Skeletal muscle satellite cell (primary cell): ENCODE results near the gene CACNB4.

ENCODE experiments used
- H3K27me3 ChIP-seq: 2 replicates; pipeline ENCODE4 v1.7.0; 2013; ENCODE audit warnings: low read length; ENCODE audit not compliant: control insufficient read depth, insufficient read depth
- H3K36me3 ChIP-seq: 2 replicates; pipeline ENCODE4 v1.7.0; 2013; ENCODE audit warnings: mild to moderate bottlenecking, control low read depth, low read length; ENCODE audit not compliant: insufficient read depth
- H3K4me1 ChIP-seq: 2 replicates; pipeline ENCODE4 v1.7.0; 2013; ENCODE audit warnings: low read length; ENCODE audit not compliant: control insufficient read depth, insufficient read depth
- H3K4me2 ChIP-seq: 2 replicates; pipeline ENCODE4 v1.7.0; 2013; ENCODE audit warnings: mild to moderate bottlenecking, low read length
- H3K4me3 ChIP-seq: 2 replicates; pipeline ENCODE4 v1.7.0; 2013; ENCODE audit warnings: low read length
- H3K9ac ChIP-seq: 2 replicates; pipeline ENCODE4 v1.7.0; 2013; ENCODE audit warnings: mild to moderate bottlenecking, low read depth, low read length, moderate library complexity
- H3K9me3 ChIP-seq: replicated peaks from 2 replicates; pipeline ENCODE4 v1.7.0; 2013; ENCODE audit warnings: mild to moderate bottlenecking, control low read depth, low read length

CACNB4 gene

DNA sequence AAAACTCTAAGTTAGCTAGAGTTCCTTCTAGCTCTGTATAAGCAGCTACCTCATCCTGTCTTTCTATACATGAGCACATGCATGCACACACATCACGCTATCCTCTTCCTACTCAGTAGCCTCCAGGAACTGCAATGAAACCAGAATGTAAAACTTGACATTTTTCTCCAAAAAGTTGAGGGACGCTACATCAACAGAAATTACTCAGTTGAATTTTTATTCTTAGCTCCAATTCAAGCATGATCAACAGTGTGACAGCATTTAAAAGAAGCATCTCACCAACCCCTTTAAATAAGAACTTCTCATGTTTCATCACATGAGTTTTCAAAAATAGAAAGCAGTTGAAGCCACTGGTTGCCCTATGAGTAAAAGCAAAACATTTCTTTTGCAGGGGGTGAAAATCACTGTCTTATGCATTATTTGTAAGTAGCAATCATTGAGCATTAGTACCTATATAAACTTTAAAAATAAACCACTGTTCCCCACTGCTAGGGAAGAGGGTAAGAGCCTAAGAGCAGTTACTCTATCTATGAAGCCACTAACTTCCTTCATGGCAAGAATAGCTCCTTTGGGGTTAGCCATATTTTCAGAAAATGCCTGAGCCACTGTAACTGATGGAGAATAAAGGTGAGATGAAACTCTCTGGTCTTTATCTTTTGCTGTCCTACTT lies 192.7 kb downstream of the CACNB4 start:
- Histone ChIP-seq H3K9me3 (no peaks in the 10 kb centered on the region), H3K4me3 (no peak overlapping the region), H3K4me1 (no peaks in the 10 kb centered on the region), H3K36me3 (no peaks in the 10 kb centered on the region), H3K9ac (no peak overlapping the region), H3K27me3 (no peaks in the 10 kb centered on the region), H3K4me2 (no peak overlapping the region)

- H3K4me2 ChIP-seq = no peak overlapping the region
- no peaks in the 10 kb centered on the region for H3K4me1 ChIP-seq
Observed at GRCh38 chr2:151904807-151905206, 194.0 kb downstream of the CACNB4 start.

DNA sequence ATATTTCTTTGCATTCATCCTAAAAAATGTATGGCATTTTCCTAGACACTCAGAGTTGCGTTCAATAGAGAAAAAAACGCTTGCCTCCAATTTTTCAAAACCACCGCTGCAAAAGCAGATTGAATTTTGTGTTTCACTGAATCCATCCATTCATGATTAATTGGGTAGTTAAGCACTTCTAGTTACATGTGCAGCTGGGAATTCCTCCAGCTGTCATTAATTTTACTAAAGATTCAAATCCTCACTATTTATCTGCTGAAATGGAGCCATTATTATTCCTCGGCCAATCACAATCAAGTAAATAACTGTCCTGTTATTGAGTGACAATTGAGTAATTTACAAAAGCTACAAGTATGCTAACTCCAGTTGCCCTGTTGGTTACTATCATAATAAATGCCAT lies 194.8 kb downstream of the CACNB4 start:
- no peak overlapping the region for H3K9ac ChIP-seq
- H3K27me3 ChIP-seq = peaks cover 11% of the 10 kb centered on the region
- no peak overlapping the region for H3K4me2 ChIP-seq
- H3K9me3 ChIP-seq = no peaks in the 10 kb centered on the region
- no peaks in the 10 kb centered on the region for H3K36me3 ChIP-seq
- H3K4me1 ChIP-seq = no peaks in the 10 kb centered on the region
- H3K4me3 ChIP-seq = no peak overlapping the region

More at GRCh38 chr2:151904807-151905206, 194.0 kb downstream of the CACNB4 start:
- no peak overlapping the region for H3K9ac ChIP-seq
- H3K36me3 ChIP-seq = no peaks in the 10 kb centered on the region
- H3K9me3 ChIP-seq = no peaks in the 10 kb centered on the region
- H3K4me3 ChIP-seq = no peak overlapping the region
- peaks cover 5% of the 10 kb centered on the region for H3K27me3 ChIP-seq

DNA sequence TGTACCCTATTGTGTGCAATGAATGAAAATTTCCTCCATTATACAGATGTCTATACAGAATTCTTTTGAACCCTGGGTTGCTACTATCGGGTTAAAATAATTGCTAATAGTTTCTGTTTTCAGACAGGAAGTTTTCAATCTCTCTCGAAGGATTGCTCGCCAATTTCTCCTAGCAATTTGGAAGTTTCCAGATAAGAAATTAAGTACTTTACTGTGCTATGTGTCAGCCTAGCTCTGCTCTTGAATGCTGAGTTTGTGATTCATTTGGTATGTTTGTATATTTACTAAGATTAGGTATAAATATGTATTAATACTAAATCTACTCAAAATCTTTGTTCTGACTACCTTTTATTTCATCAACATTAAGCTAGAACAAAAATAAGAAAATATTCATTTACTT lies 196.0 kb downstream of the CACNB4 start:
- Histone ChIP-seq H3K4me2 (no peak overlapping the region), H3K27me3 (peaks cover 16% of the 10 kb centered on the region), H3K4me3 (no peak overlapping the region), H3K36me3 (no peaks in the 10 kb centered on the region), H3K9me3 (no peaks in the 10 kb centered on the region), H3K9ac (no peak overlapping the region), H3K4me1 (no peaks in the 10 kb centered on the region)

DNA sequence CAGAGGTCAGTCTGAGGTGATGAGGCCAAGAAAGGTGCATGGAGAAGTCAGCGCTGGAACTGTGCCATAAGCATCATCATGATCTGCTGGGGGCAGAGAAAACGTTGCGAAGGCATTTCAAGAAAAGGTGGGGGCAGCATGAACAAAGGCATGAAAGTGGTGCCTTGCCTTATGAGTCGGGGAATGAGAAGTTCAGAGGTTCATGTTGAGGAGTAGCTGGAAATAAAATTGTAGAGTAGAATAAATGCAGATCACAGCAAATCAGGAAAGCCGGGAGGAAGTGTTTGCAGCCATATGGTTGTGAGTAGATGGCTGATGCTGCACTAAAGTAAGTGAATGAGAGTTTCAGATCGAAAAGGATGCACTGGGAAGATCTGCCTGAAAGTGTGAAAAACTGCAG lies 198.5 kb downstream of the CACNB4 start:
- H3K4me3 ChIP-seq = no peak overlapping the region
- H3K9ac ChIP-seq = no peak overlapping the region
- H3K9me3 ChIP-seq = no peaks in the 10 kb centered on the region
- H3K27me3 ChIP-seq = peaks cover 16% of the 10 kb centered on the region
- no peaks in the 10 kb centered on the region for H3K36me3 ChIP-seq
- H3K4me2 ChIP-seq = no peak overlapping the region
- no peaks in the 10 kb centered on the region for H3K4me1 ChIP-seq

- H3K4me1 ChIP-seq = no peaks in the 10 kb centered on the region
- peaks cover 3% of the 10 kb centered on the region for H3K9me3 ChIP-seq
- H3K9ac ChIP-seq = no peak overlapping the region
- no peak overlapping the region for H3K4me2 ChIP-seq
- H3K27me3 ChIP-seq = peaks cover 16% of the 10 kb centered on the region
- H3K36me3 ChIP-seq = no peaks in the 10 kb centered on the region
- no peak overlapping the region for H3K4me3 ChIP-seq
Observed at GRCh38 chr2:151899156-151899555, 199.7 kb downstream of the CACNB4 start.

GRCh38 chr2:151891566-151892194 lies 207.2 kb downstream of the CACNB4 start:
- Histone ChIP-seq H3K4me1 (no peaks in the 10 kb centered on the region), H3K4me3 (no peak overlapping the region), H3K9ac (no peak overlapping the region), H3K36me3 (no peaks in the 10 kb centered on the region), H3K9me3 (peaks cover 3% of the 10 kb centered on the region), H3K27me3 (peaks cover 3% of the 10 kb centered on the region), H3K4me2 (peak overlapping the region; percentile 24)

DNA sequence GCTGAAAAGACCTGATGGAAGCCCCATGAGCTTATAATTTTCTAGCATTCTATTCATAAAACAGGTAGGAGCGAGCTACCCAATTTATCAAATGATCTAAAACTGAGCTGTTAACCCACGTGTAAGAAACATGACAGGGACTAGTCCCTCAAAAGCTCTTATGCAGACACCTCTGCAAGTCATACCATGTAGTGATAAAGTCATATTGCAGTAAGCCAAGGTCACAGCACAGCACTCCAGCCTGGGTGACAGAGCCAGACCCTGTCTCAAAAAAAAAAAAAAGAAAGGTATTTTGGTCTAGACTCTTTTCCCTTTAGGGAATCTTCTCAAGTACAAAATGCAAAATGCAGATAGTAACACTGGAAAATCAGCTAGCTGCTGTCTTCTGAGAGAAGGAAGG lies 211.7 kb downstream of the CACNB4 start:
- H3K36me3 ChIP-seq = no peaks in the 10 kb centered on the region
- H3K27me3 ChIP-seq = peaks cover 3% of the 10 kb centered on the region
- H3K4me3 ChIP-seq = no peak overlapping the region
- H3K9me3 ChIP-seq = no peaks in the 10 kb centered on the region
- no peak overlapping the region for H3K4me2 ChIP-seq
- H3K4me1 ChIP-seq = no peaks in the 10 kb centered on the region
- no peak overlapping the region for H3K9ac ChIP-seq

GRCh38 chr2:151886241-151886640 lies 212.6 kb downstream of the CACNB4 start:
- H3K9me3 ChIP-seq = no peaks in the 10 kb centered on the region
- no peaks in the 10 kb centered on the region for H3K27me3 ChIP-seq
- H3K9ac ChIP-seq = no peak overlapping the region
- H3K4me3 ChIP-seq = no peak overlapping the region
- no peak overlapping the region for H3K4me2 ChIP-seq
- no peaks in the 10 kb centered on the region for H3K36me3 ChIP-seq
- no peaks in the 10 kb centered on the region for H3K4me1 ChIP-seq

DNA sequence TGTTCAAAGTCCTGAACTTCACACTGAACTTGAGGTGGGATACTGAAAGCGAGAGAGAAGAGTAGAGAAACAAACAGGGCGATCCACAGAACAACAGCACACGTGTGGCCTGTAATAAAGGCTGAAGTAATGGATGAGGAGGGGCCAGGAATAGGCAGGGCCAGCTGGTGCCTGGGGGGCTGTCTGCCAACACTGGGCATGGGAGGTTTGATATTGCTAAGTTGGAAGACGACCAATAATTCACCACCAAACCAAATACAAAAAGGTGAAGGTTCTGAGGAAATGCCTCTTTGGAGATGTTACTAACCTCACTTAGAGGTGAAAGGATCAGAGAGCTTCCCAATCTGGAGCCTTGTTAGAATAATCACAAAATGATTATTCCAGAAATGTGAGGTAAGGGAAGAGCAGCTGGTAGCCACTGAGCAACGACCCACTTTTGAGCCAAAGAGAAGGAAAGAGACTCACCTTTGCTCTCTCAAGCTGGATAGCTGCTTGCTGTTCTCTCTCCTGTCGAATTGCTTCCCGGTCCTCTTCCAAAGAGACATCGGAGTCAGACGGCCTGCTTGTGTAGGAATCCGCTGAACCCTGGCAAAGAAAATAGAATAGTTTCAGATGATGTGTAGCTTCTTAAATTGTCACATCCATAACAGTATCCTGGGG lies 215.9 kb downstream of the CACNB4 start:
- Histone ChIP-seq H3K36me3 (no peaks in the 10 kb centered on the region), H3K9ac (no peak overlapping the region), H3K27me3 (no peaks in the 10 kb centered on the region), H3K4me3 (no peak overlapping the region), H3K4me2 (no peak overlapping the region), H3K9me3 (no peaks in the 10 kb centered on the region), H3K4me1 (peaks cover 8% of the 10 kb centered on the region)

DNA sequence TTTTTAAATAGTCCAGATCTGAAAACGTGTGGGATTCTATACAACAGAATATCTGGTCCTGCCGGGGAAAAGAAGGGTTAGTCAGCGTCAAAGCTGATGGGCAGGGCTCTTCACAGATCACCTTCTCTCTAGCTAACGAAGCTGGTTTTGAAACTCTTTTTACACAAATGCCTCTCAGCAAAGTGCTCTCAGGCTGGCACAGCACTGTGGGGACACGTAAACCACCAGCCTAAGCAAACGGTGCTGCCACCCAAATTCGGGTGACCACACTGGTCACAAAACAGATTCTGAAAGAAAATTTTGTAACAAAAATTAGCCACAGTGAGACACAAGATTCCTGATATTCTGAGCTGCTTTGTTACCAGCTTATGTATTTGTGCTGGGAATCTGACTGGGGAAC lies 217.5 kb downstream of the CACNB4 start:
- H3K4me2 ChIP-seq = no peak overlapping the region
- H3K9ac ChIP-seq = no peak overlapping the region
- peaks cover 8% of the 10 kb centered on the region for H3K4me1 ChIP-seq
- H3K9me3 ChIP-seq = no peaks in the 10 kb centered on the region
- no peak overlapping the region for H3K4me3 ChIP-seq
- H3K36me3 ChIP-seq = no peaks in the 10 kb centered on the region
- H3K27me3 ChIP-seq = no peaks in the 10 kb centered on the region

GRCh38 chr2:151880586-151880985 lies 218.3 kb downstream of the CACNB4 start:
- no peak overlapping the region for H3K9ac ChIP-seq
- no peaks in the 10 kb centered on the region for H3K36me3 ChIP-seq
- no peaks in the 10 kb centered on the region for H3K9me3 ChIP-seq
- H3K4me3 ChIP-seq = no peak overlapping the region
- no peak overlapping the region for H3K4me2 ChIP-seq
- no peaks in the 10 kb centered on the region for H3K27me3 ChIP-seq
- H3K4me1 ChIP-seq = peaks cover 8% of the 10 kb centered on the region
